ENCODE results near the gene TENM4. TPM values are rescaled to one million over a fixed set of nuclear protein-coding genes. Genes with fewer than 3 reads are reported as not detected.

TENM4 gene
- total and polyA plus RNA-seq, 10 of the 15 experiments (the other 5 are each of a cell fraction or from before 2014, with no cell fraction given): 0.03 to 0.12 (median 0.06) TPM; not detected in 7

GRCh38 chr11:79480864-79481263, 40.0 kb upstream of the TENM4 start (continued):
- TF ChIP-seq, protein P1, sequence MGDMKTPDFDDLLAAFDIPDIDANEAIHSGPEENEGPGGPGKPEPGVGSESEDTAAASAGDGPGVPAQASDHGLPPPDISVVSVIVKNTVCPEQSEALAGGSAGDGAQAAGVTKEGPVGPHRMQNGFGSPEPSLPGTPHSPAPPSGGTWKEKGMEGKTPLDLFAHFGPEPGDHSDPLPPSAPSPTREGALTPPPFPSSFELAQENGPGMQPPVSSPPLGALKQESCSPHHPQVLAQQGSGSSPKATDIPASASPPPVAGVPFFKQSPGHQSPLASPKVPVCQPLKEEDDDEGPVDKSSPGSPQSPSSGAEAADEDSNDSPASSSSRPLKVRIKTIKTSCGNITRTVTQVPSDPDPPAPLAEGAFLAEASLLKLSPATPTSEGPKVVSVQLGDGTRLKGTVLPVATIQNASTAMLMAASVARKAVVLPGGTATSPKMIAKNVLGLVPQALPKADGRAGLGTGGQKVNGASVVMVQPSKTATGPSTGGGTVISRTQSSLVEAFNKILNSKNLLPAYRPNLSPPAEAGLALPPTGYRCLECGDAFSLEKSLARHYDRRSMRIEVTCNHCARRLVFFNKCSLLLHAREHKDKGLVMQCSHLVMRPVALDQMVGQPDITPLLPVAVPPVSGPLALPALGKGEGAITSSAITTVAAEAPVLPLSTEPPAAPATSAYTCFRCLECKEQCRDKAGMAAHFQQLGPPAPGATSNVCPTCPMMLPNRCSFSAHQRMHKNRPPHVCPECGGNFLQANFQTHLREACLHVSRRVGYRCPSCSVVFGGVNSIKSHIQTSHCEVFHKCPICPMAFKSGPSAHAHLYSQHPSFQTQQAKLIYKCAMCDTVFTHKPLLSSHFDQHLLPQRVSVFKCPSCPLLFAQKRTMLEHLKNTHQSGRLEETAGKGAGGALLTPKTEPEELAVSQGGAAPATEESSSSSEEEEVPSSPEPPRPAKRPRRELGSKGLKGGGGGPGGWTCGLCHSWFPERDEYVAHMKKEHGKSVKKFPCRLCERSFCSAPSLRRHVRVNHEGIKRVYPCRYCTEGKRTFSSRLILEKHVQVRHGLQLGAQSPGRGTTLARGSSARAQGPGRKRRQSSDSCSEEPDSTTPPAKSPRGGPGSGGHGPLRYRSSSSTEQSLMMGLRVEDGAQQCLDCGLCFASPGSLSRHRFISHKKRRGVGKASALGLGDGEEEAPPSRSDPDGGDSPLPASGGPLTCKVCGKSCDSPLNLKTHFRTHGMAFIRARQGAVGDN (IDR thresholded peaks at IDR 0.05): no peak

DNA sequence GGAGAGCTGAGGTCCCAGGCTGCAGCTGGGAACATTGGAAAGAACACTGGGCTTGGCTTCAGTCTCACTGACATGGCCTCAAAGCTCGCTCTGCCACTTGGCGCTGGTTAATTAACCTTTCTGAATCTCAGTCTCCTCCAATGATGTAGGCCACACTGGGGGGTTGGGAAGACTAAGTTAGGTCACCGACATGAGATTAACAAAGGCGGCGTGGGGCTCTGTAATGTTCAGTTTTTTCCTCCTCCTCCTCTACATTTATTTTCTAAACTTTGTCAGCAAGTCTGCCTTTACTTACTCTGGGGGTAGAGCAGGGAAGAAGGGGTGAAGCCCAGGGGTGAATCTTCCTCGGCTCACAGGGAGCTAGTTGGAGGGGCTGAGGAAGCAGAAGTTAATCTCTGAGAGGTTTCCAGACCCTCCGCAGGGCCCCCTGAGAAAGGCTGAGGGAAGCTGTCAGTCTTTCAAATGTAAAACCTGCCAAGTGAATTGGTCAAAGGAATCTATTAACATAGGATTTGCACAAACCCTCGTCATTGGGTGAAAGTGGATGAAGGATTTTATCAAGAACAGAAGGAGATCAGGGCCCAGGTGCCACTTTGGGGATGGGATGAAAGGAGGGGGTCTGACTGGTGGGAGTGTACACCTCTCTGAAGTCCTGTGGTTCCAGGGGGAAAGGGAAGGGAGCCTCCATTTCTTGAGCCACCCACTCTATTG, 32.1 kb upstream of the TENM4 start:
- no peaks in the 10 kb centered on the region for H3K4me1 ChIP-seq (ENCODE audit: control insufficient read depth, insufficient read depth, low read length)
- no peaks in the 10 kb centered on the region; the same call in 1 of the 3 replicates for H3K9me3 ChIP-seq (replicated peaks; ENCODE audit: control insufficient read depth, insufficient read depth, low read length)
- no peaks in the 10 kb centered on the region for H3K36me3 ChIP-seq (ENCODE audit: control insufficient read depth in 2 of 2, insufficient read depth in 2 of 2, low read length in 1 of 2)
- H3K4me2 ChIP-seq (ENCODE audit: control insufficient read depth, insufficient read depth): no peak overlapping the region
- H3K27ac ChIP-seq (ENCODE audit: control insufficient read depth, insufficient read depth): no peak overlapping the region
- ChIA-PET RAD21 (ENCODE audit: unreplicated experiment) (no interaction called here), CTCF (interaction anchor here (1.3 kb wide), 1 partner anchor 21 kb away, joined by 4 read pairs; no protein-coding TSS in a partner anchor), SMC1A (ENCODE audit: uncharacterized antibody, unreplicated experiment) (no interaction called here), POLR2A (no interaction called here)
- DNase-seq (ENCODE audit: low read depth, low spot score) (no peak), FAIRE-seq (no peak), ATAC-seq (no peak)
- H3K9ac ChIP-seq (ENCODE audit: control insufficient read depth, insufficient read depth, low read length): no peak overlapping the region
- no peak for TF ChIP-seq ASH2L (IDR thresholded peaks at IDR 0.05; ENCODE audit: borderline replicate concordance, low read depth)
- TF ChIP-seq NFYB (IDR thresholded peaks at IDR 0.05; ENCODE audit: insufficient read depth, low read depth, low read length): no peak
- no peak for TF ChIP-seq POU2F2 (IDR thresholded peaks at IDR 0.05; ENCODE audit: borderline replicate concordance, low read depth, low read length)
- no peak for TF ChIP-seq SMARCA5 (IDR thresholded peaks at IDR 0.05)
- TF ChIP-seq MTA3 (IDR thresholded peaks at IDR 0.05; ENCODE audit: borderline replicate concordance, low read length): no peak
- TF ChIP-seq, protein P2, sequence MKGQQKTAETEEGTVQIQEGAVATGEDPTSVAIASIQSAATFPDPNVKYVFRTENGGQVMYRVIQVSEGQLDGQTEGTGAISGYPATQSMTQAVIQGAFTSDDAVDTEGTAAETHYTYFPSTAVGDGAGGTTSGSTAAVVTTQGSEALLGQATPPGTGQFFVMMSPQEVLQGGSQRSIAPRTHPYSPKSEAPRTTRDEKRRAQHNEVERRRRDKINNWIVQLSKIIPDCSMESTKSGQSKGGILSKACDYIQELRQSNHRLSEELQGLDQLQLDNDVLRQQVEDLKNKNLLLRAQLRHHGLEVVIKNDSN (IDR thresholded peaks at IDR 0.05; ENCODE audit: borderline replicate concordance, extremely low read length, insufficient read depth, low read depth, low read length): no peak
- no peak for TF ChIP-seq TCF12 (IDR thresholded peaks at IDR 0.05; ENCODE audit: low read depth, low read length)
- no peaks in the 10 kb centered on the region for H3K79me2 ChIP-seq (ENCODE audit: control insufficient read depth, insufficient read depth, low read length)
- no peak overlapping the region for H3K4me3 ChIP-seq
- BruUV-seq (replicated peaks): no TSS peak
- no peak overlapping the region for H2AFZ ChIP-seq (ENCODE audit: control insufficient read depth, low read depth, low read length)
- peaks cover 0 to 2% of the 10 kb centered on the region in 2 experiments; a peak in 2 of 4 replicates for H3K27me3 ChIP-seq (replicated peaks in 1 of 2; ENCODE audit: control insufficient read depth in 2 of 2, insufficient read depth in 2 of 2, low read length in 1 of 2)
- no peaks in the 10 kb centered on the region for H4K20me1 ChIP-seq (ENCODE audit: control insufficient read depth, insufficient read depth)
- 48% methylated on average over 8 of the region's 8 CpGs for WGBS (ENCODE audit: insufficient coverage, insufficient replicate concordance, low lambda C conversion rate, missing lambda C conversion rate)
- intact Hi-C loops (cut with micrococcal nuclease; ENCODE audit: unreplicated experiment): no loop called here
- in situ Hi-C loops (cut with MboI): no loop called here
